ENCODE results near the gene CDK5R1.
"Not testable (repeated sequence)": the region's sequence is repeated elsewhere in the genome, so short reads cannot be mapped to it uniquely, and the experiment has no call there.

CDK5R1 gene

DNA sequence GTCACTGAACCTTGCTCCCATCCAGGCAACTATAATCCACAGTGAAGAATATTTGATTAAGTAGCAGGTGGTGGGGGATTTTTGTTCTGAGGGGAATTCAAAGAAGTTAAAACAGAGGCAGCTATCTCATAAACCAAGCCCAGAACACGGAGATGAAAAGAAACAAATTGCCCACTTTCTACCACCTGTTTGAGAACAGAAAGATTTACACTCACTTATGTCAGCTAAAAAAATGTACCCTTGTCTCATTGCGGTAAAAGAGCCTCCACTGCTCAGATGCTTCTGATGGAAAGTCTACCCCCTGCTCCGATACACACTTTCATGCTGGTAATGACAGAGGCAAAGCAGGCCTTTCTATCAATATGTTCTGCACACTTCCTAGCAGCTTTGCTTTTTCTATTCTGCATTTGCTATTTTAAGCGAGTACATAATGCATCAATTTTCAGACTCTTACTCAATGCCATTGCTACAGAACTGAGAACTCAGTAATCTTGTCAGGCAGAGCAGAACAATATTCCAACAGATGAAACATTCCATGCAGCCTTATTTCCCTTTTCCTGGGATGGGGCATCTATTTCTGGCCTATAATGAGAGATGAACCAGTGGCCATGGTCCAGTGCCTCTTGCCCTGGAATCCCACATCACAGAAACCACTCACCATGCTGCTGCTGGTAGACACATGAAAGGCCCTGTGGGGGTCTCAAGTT is 29.0 kb downstream of the CDK5R1 start:
- in situ Hi-C loops (cut with MboI; ENCODE audit: low sequenced_read_pairs): no loop called here

DNA sequence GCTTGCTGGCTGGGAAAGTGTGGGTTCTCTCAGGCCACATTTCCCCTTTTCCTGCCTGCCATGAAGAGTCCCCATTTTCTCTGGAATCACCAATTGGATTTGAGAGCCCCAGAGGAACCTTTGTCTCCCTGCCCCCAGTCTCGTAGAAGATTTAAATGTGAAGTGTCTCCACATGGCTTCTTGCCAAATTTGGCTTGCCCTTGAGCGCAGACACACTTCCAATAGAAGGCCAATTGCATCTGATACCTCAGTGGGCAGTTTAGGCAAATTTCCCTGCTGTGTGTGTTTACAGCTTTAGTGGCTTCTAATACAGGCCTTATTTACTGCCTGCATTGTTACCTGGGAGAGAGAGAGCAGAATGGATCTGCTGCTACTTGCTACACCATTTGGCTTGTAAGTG is 29.7 kb downstream of the CDK5R1 start:
- in situ Hi-C loops (cut with MboI; ENCODE audit: low sequenced_read_pairs): no loop called here

DNA sequence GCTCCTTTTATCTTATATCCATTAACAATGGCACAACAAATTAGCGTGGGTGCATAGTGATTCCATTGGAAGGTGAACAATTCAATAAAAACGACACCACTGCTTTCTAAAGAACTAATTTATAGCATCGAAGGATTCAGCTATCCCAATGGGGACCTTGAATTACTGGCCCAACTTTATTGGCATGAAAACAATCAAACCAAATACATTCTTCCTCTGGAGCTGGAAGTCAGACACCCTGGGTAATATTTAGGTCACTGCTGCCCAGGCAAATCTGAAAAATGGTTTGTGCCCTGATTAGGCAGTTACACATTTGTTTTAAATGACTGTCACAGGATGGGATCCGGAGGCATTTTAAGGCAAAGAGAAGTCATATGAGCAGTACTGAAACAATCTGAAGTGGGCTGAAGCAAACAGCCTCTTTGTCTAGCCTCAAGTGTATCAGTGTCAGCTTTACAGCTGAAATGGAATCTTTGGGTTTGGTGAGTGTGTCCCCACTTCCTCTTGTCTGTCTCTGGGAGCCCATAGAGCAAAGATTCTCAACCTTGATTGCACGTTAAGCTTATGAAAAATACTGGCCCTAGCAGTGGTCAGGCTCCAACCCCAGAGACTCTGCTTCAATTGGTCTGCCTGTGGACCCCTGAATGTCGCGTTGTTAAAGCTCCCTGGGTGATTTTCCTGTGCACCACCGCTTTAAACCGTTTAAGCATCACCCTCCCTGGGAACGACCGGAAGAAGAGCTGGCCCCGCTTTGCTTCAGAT is 30.3 kb downstream of the CDK5R1 start:
- in situ Hi-C loops (cut with MboI; ENCODE audit: low sequenced_read_pairs): no loop called here

DNA sequence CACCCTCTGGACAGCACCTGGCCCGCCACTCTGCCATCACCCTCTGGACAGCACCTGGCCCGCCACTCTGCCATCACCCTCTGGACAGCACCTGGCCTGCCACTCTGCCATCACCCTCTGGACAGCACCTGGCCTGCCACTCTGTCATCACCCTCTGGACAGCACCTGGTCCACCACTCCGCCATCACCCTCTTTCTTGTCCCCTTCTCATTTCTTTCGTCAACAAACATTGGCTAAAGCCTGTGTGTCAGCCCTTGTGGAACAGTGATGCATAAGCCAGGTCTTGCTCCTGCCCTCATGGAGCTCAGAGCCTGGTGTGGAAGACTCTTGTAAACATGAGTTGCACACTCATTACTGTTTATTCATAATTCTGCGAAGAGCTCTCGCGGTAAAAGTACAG is 31.2 kb downstream of the CDK5R1 start:
- in situ Hi-C loops (cut with MboI; ENCODE audit: low sequenced_read_pairs): no loop called here

DNA sequence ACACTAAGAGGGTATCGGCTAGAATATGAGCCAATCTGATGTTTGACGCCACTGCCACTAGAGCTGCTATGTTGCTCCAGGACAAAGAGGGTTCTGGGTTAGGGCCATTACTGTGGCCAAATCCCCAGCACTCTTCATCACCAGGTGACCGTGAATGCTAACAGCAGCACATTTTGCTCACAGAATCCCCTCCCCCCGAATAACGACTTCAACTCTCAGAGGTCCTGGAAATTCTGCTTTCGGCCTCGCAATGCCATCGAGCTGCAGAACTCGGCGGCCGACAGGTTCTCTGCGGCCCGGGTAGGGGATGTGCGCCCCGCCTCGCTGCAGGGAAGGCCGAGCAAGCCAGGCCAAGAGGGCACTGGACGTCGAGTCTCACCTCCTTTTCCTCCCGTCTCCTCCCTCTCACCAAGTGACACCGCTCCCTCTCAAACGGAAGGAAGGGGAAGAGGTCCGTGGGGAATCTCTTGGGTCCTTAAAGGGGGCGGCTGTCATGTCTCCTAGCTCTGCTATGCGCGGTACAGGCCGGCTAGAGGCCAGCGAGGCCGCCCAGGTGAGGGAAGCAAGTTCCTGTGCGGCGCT is 31.9 kb downstream of the CDK5R1 start:
- in situ Hi-C loops (cut with MboI; ENCODE audit: low sequenced_read_pairs): no loop called here

DNA sequence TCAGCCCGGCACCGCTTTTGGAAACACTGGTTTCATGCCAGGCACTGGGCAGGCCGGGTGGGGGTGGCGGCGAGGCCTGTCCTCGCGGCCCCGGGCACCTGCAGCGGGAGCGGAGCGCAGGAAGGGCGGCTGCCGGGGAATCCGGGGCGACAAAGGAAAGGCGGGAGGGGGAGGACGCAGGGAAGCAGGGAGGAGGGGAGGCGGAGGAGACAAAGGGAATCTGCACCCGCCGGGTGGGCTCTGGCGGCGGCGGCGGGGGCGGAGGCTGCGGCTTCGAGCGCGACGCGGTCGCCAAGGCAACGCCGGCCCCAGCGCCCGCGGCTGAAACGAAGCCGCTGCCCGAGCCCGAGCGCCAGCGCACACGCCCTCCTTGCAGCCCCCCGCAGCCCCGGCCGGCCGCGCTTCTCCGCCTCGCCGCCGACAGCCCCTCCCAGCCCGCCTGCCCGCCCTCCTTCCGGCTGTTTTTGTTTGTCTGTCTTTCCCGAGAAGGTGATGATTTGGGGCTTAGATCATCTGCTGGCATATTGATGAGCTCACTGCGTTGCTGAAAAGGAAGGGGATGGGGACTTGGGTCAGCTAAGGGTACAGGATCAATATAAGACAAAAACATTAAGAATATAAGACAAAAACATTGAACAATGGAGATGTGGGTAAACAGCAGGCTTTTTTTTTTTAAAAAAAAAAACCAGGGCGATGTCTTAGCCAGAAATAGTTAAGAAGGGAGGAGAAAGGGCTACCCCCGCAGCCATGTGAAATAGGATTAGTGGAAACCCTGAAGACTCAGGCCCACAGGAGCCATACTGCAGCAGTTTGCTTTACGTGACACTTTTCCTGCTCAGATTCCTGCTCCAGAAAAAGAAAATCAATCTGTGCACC is 32.7 kb downstream of the CDK5R1 start:
- in situ Hi-C loops (cut with MboI; ENCODE audit: low sequenced_read_pairs): no loop called here

DNA sequence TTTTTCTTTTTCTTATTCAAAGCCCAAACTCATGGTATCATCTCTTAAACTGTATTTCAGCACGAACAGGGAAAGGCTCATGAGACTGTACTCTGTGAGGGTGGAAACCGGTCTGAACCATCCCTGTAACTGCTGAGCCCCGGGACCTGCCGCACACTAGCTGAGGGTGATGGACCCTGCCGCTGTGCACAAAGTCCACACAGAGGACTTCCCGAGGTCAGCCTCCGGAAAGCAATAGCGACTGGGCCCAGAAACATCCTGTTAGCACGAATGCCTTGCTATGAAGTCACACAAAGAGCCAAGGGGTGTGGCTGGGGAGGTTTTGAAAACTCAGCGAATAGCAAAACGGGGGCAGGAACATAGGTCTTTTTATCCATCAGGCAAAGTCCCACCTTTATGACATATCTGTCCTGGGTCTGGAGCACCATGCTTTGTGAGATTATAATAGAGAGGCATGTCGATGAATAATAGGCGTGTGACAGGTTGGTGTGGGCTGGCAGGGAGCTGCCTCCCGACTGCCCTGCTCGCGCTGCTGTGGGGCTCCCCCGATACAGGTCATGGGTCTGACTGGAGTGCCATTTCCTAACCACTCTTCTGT is 33.4 kb downstream of the CDK5R1 start:
- in situ Hi-C loops (cut with MboI; ENCODE audit: low sequenced_read_pairs): no loop called here

DNA sequence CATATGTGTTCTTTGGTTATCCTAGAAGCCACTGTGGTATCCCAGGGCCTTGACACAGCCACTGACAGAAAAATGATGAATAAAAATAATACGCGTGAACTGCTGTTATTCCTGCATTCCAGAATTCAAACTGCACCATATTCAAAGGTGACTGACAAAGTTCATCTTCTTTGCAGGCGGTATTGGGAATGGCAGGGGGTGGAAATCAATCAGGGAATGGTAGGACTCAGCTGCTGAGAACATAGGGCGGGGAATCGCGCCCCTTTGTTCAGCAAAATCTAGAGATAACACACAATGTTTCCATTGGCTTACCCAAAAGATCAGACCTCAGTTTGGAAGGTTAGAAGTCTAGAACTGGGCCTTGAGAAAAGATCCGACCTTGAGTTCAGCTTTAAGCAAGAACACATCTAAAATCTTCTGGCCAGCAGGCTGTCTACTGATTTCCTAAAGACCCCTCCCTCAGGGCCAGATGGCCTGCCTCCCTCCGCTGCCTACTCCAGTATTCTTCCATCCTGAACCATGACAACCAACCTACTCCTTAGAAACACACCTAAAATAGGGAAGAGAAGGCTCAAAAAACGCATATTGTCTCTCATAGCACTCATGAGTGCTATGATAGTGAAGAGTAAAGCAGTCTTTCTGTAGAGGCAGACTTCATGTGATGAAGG is 34.1 kb downstream of the CDK5R1 start:
- in situ Hi-C loops (cut with MboI; ENCODE audit: low sequenced_read_pairs): no loop called here

DNA sequence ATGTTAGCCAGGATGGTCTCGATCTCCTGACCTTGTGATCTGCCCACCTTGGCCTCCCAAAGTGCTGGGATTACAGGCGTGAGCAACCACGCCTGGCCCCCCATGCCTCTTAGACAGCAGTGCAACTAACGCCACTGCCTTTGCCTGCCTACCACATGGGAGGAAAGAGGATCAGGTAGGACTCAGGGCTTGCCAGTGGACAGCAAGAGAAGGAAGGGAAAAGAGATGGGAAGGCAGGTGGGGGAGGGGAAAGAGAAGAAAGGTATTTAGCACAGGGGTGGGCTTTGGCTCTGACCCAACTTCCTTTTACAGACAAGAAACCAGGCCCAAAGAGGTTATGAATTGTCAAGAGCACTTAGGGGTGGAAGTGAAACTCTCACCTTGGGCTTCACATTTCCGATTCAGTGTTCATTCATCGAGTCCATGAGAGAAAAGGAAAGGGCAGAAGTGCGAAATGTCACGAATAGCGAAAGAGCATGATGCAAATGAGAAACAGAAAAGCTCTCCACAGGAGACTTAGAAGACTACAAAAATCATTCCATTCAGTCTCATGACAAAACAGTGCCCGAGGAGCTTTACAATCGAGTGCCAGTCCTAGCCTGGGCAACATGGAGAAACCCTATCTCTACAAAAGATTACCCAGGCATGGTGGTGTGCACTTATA is 36.4 kb downstream of the CDK5R1 start:
- in situ Hi-C loops (cut with MboI; ENCODE audit: low sequenced_read_pairs): no loop called here

DNA sequence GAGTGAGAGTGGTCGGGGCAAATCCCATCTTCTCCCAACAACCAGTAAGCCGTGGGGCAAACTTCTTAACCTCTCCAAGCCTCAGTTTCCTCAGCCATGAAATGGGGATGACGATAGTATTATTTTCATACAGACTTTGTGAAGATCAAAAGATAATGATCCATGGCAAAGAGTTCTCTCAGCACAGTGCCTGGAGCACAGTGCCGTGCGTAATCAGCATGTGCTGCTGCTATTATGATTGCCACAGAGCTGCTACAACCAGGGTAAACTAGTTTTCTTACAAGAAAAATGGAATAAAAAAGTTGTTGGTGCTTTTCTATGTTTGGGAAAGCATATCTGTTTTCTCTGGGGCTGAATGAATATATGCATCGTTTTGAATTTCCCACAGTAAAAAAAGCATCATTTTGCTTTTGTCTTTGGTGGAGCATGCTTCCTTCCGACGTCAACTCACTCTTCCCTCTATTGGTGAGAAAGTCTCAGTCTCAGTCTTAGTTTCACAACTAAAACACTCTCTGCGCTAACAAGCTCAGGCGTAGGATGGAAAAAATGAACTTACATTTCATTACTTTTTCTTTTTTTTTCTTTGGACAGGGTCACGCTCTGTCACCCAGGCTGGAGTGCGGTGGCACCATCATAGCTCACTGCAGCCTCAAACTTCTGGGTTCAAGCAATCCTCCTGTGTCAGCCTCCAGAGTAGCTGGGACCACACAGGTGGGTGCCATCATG is 37.2 kb downstream of the CDK5R1 start:
- in situ Hi-C loops (cut with MboI; ENCODE audit: low sequenced_read_pairs): no loop called here

DNA sequence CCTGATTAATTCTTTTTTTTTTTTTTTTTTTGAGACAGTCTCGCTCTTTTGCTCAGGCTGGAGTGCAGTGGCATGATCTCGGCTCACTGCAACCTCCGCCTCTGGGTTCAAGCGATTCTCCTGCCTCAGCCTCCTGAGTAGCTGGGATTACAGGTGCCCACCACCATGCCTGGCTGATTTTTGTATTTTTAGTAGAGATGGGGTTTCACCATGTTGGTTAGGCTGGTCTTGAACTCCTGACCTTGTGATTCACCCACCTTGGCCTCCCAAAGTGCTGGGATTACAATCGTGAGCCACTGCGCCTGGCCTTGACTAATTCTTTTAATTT is 37.7 kb downstream of the CDK5R1 start:
- in situ Hi-C loops (cut with MboI; ENCODE audit: low sequenced_read_pairs): not testable (repeated sequence)

DNA sequence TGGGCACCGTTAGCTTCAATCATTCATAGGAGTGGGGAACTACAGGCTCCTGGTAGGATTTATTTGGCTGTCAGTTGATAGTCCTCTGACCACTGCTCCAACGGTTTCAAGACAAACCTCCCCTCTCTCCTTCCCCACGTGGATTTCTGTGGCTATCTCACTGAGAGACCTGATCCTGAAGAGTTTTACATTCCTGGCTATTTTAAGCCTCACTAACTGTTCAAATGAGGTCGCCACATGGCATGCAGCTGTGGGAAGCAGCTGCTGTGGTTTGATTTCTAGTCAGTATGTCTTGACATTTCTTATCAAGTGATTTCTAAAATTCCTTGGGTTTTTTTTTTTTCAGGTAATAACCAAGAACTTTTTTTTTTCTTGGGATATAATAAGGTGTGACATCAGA is 38.3 kb downstream of the CDK5R1 start:
- in situ Hi-C loops (cut with MboI; ENCODE audit: low sequenced_read_pairs): no loop called here

DNA sequence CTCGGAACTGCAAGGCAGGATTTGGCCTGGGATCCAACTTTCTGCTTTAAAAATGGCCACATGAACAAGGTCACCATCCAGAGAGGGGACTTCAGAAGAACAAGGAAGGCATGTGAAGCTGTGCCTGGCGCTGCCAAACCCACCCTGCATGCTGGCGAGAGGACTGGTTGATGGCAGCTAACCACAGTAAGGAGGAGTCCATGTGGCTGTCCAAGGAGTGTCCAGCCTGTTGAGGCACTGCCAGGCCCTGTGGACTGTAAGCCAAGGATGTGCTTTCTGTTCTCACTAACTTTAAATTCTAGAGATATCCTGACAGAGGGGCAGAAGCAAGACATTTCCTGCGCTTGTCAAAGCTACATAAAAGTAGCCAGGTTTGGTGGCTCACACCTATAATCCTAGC is 40.4 kb downstream of the CDK5R1 start:
- in situ Hi-C loops (cut with MboI; ENCODE audit: low sequenced_read_pairs): no loop called here

DNA sequence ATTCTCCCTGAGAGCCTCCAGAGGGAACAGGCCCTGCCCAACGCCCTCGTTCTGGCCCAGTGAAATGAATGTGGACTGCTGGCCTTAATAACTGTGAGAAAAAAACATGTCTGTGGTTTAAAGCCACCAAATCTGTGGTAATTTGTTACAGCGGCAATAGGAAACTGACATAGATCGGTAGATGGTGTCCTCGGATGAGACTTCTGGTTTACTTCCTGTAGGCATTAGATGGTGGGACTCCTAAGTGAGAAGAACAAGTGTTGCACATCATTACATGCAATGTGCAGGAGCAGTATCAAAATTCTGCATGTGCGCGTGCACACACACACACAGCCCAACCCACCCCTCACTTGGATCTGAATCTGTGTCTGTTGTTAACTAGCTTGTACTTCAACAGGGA is 42.0 kb downstream of the CDK5R1 start:
- in situ Hi-C loops (cut with MboI; ENCODE audit: low sequenced_read_pairs): no loop called here

DNA sequence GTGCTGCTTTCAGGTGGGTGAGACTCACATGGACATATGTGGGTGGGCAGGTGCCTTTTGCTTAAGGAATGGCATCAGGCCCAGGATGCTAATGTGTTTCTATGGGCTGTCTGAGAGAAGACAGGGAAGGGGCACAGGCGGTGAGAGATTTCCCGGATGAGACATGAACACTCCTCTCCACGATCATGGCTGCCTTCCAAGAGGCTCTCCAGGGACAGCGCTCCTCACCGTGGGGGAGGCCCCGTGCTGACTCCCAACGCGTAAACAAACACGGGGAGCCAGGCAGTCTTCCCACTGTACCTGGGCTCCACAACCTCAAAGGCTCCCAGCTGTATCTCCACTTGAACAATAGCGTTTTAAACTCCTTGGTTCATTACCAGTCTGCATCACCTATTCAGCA is 42.8 kb downstream of the CDK5R1 start:
- in situ Hi-C loops (cut with MboI; ENCODE audit: low sequenced_read_pairs): no loop called here

DNA sequence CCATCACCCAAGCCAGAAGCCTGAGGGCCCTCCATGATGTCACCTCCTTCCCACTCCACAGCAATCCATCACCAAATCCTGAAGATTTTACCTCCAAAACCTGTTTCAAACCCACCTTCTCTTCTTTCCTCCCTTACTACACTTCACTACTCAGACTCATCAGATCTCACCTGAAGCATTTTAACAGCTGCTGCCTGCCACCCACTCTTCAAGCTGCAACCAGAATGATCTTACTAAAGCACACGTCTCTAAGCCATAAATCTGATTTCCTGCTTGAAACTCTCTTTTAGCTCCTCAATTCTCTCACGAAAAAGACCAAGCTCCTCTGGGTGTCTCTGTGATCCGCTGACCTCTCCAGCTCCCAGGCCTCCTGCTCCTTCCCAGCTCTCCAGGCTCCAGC is 46.5 kb downstream of the CDK5R1 start:
- in situ Hi-C loops (cut with MboI; ENCODE audit: low sequenced_read_pairs): no loop called here

DNA sequence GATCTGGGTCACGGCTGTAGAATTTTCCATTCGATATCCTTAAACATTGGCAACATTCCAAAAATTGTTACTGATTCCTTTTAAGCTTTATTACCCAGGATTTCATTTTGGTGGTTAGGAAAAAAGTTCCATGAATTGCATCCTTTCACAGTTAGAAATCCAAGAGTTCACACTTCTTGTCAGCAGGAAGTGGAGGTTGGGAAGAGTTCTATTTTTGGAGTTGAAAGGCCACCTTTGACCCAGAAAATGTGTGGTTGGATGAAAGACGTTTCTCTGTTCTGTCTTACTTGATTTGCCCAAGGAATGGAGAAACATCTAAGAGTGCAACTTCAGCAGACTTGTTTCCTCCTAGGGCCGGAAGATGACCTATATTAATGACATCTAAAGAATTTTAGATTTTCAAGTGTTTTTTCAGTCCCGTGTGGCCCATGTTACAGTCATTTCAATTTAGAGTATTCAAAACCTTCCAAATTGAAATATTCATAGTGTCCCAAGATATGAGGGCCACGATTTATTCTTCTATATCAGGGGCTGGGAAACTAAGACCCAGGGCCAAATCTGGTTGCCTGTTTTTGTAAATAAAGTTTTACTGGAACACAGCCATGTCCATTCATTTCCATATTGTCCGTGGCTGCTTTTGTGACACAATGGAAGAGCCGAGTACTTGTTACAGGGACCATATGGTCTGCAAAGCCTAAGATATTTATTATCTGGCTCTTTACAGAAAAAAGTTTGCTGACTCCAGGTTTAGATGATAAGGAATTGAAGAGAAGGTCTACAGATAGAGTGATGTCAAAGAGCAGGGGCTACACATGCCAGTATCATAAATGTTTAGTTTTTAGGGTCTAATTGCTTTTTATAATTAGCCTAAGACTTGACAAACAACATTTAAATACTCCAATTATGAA is 50.2 kb downstream of the CDK5R1 start:
- in situ Hi-C loops (cut with MboI; ENCODE audit: low sequenced_read_pairs): no loop called here

Measured in HL-60/S4 treated with retinoic acid at 250 ng/mL for 4 days and 3 days (cell line).